Lung (tissue), 12 donors: Measurements from ENCODE around the gene POP5. TPM values are rescaled to one million over a fixed set of nuclear protein-coding genes. Genes with fewer than 3 reads are reported as not detected.

Experiments used
- ATAC-seq: fragments of 200-7000 bp; cut with Tn5 transposase; one replicate; pipeline ENCODE4 v1.9.1; 2020; ENCODE audit warnings: moderate number of reproducible peaks; ENCODE audit not compliant: insufficient read depth, low FRiP score
- DNase-seq, 3 donors: peaks; one replicate each; pipeline ENCODE4 v3.0.0-alpha.2; 2013 to 2017
- H3K27ac ChIP-seq, 2 donors: one replicate each; pipeline ENCODE4 v1.5.1; 2013; ENCODE audit warnings: mild to moderate bottlenecking in 2 of 2, moderate library complexity in 2 of 2, control low read depth in 1 of 2, inconsistent platforms in 1 of 2, low read depth in 1 of 2, low read length in 1 of 2
- H3K27me3 ChIP-seq, 3 donors: one replicate each; pipeline ENCODE4 v1.5.1; 2013; ENCODE audit warnings: low read length in 2 of 3; ENCODE audit not compliant: control insufficient read depth in 3 of 3, insufficient read depth in 3 of 3
- H3K36me3 ChIP-seq, 4 donors: one replicate each; pipeline ENCODE4 v1.5.1; 2013; ENCODE audit warnings: low read length in 4 of 4, mild to moderate bottlenecking in 1 of 4, moderate library complexity in 1 of 4; ENCODE audit not compliant: control insufficient read depth in 4 of 4, insufficient read depth in 4 of 4
- H3K4me1 ChIP-seq, 5 donors: one replicate each; pipeline ENCODE4 v1.5.1; 2013; ENCODE audit warnings: low read length in 5 of 5, mild to moderate bottlenecking in 2 of 5, moderate library complexity in 1 of 5; ENCODE audit not compliant: control insufficient read depth in 5 of 5, insufficient read depth in 5 of 5
- H3K4me3 ChIP-seq: one replicate; pipeline ENCODE4 v1.5.1; 2013; ENCODE audit warnings: mild to moderate bottlenecking, control low read depth, moderate library complexity
- H3K9ac ChIP-seq, 2 donors: one replicate each; pipeline ENCODE4 v1.5.1; 2013; ENCODE audit warnings: low read length in 2 of 2, control low read depth in 1 of 2; ENCODE audit not compliant: insufficient read depth in 1 of 2
- H3K9me3 ChIP-seq, 4 donors: one replicate each; pipeline ENCODE4 v1.5.1; 2013; ENCODE audit warnings: low read length in 3 of 4, mild to moderate bottlenecking in 1 of 4, moderate library complexity in 1 of 4; ENCODE audit not compliant: control insufficient read depth in 4 of 4, insufficient read depth in 3 of 4
- WGBS, 2 donors: extraction: QIAGEN DNeasy Blood & Tissue Kit; methylation state at CpG; one replicate each; pipeline ENCODE4 v1.1.7; 2013; 5-methylcytosine and 5-hydroxymethylcytosine counted together
- polyA plus RNA-seq, 2 donors: library from polyadenylated mRNA; stranded (reverse); fragments of 200-250 nt; gene quantifications; one replicate each; pipeline ENCODE4 v1.2.1, GENCODE V29; 2013
- total RNA-seq, 2 donors: library from RNA; depleted of rRNA in 1 of 2; stranded (reverse); fragments of >200 nt in 1 of 2; gene quantifications; one replicate each; pipeline ENCODE4 v1.2.1, GENCODE V29; 2014 to 2021
- TF ChIP-seq, protein P1 (sequence below): IDR thresholded peaks from 2 replicates; pipeline ENCODE4 v1.5.1; 2012; ENCODE audit warnings: mild to moderate bottlenecking; ENCODE audit errors: control extremely low read depth, extremely low read depth
- donor health status: control.
- donor health status: control.
- donor health status: Bipolar disorder and iron deficiency.
- donor health status: healthy.
- donor health status: DM: yes; HTN: yes; CAD: no.

The POP5 gene
- total and polyA plus RNA-seq, 4 donors = 22.1 to 62.1 (median 39.3) TPM

GRCh38 chr12:120586206-120586605, 5.0 kb upstream of the POP5 start:
- H3K9me3 ChIP-seq = no peaks in the 10 kb centered on the region
- TF ChIP-seq, protein P1, sequence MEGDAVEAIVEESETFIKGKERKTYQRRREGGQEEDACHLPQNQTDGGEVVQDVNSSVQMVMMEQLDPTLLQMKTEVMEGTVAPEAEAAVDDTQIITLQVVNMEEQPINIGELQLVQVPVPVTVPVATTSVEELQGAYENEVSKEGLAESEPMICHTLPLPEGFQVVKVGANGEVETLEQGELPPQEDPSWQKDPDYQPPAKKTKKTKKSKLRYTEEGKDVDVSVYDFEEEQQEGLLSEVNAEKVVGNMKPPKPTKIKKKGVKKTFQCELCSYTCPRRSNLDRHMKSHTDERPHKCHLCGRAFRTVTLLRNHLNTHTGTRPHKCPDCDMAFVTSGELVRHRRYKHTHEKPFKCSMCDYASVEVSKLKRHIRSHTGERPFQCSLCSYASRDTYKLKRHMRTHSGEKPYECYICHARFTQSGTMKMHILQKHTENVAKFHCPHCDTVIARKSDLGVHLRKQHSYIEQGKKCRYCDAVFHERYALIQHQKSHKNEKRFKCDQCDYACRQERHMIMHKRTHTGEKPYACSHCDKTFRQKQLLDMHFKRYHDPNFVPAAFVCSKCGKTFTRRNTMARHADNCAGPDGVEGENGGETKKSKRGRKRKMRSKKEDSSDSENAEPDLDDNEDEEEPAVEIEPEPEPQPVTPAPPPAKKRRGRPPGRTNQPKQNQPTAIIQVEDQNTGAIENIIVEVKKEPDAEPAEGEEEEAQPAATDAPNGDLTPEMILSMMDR = no peak
- no peak for ATAC-seq
- no peak overlapping the region for H3K4me3 ChIP-seq
- H3K9ac ChIP-seq = no peak overlapping the region
- no peak overlapping the region for H3K27ac ChIP-seq
- H3K27me3 ChIP-seq = peaks cover 0 to 12% (median 7%) of the 10 kb centered on the region in 3 donors
- peaks cover 0 to 13% (median 0%) of the 10 kb centered on the region in 5 donors for H3K4me1 ChIP-seq
- DNase-seq = no peak
- WGBS, 2 donors = 75% methylated on average over 7 of the region's 7 CpGs
- no peaks in the 10 kb centered on the region for H3K36me3 ChIP-seq

- H3K27me3 ChIP-seq = peaks cover 0 to 12% (median 7%) of the 10 kb centered on the region in 3 donors
- TF ChIP-seq, protein P1 = no peak
- no peaks in the 10 kb centered on the region for H3K9me3 ChIP-seq
- H3K4me1 ChIP-seq = peaks cover 0 to 20% (median 3%) of the 10 kb centered on the region in 5 donors
- DNase-seq = peak; percentile 23 to 47 (median 28)
- WGBS, 2 donors = 2% methylated on average over 54 to 65 of the region's 65 CpGs
- ATAC-seq = peak; percentile 13
- H3K27ac ChIP-seq = no peak overlapping the region
- no peak overlapping the region for H3K9ac ChIP-seq
- H3K36me3 ChIP-seq = peaks cover 0 to 5% (median 2%) of the 10 kb centered on the region in 4 donors
- H3K4me3 ChIP-seq = peak overlapping the region; percentile 6
Observed at GRCh38 chr12:120584343-120585149, 3.3 kb upstream of the POP5 start.

DNA sequence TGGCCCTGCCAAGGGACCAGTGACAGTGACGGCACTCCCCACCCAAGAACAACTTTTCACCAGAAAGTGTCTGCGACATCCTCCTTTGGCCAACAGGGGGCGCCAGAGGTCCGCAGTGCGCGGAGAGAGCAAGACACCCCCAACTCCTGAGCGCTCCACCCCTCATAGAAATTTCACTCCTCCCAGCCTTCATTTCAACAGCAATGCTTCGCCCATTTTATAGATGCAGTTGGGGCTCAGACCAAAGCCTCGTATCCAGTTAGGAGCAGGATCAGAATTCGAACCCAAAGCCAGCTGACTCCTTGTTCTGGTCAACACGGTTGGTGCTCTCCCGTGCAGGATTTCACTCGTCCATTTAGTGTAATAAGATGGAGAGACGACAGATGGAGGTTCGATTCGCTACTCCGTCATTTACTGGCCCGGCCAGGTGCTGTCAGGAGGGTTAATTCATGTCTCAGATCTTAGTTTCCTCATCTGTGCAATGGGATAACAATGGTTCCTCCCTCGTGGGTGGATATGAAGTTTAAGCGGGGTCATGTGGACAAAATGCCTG, 2.4 kb upstream of the POP5 start:
- peak; percentile 65 to 79 (median 75) for DNase-seq
- 19% methylated on average over 20 of the region's 20 CpGs for WGBS, 2 donors
- Histone ChIP-seq H3K27me3 (peaks cover 0 to 12% (median 7%) of the 10 kb centered on the region in 3 donors), H3K9me3 (no peaks in the 10 kb centered on the region), H3K36me3 (peaks cover under 1 to 11% (median 9%) of the 10 kb centered on the region in 4 donors), H3K9ac (peak overlapping the region in 1 of 2 donors; percentile 29), H3K4me1 (peaks cover 0 to 20% (median 3%) of the 10 kb centered on the region in 5 donors), H3K27ac (no peak overlapping the region), H3K4me3 (no peak overlapping the region)
- TF ChIP-seq, protein P1 = peak; percentile 53
- ATAC-seq = peak; percentile 25
